HG03457 (cell line): ENCODE measurements around the gene IL34.

Source experiments
- ATAC-seq: cut with Tn5 transposase; IDR thresholded peaks from one replicate; pipeline ENCODE4 v1.9.1; 2021; ENCODE audit warnings: moderate number of reproducible peaks; ENCODE audit not compliant: unreplicated experiment

The IL34 gene

DNA sequence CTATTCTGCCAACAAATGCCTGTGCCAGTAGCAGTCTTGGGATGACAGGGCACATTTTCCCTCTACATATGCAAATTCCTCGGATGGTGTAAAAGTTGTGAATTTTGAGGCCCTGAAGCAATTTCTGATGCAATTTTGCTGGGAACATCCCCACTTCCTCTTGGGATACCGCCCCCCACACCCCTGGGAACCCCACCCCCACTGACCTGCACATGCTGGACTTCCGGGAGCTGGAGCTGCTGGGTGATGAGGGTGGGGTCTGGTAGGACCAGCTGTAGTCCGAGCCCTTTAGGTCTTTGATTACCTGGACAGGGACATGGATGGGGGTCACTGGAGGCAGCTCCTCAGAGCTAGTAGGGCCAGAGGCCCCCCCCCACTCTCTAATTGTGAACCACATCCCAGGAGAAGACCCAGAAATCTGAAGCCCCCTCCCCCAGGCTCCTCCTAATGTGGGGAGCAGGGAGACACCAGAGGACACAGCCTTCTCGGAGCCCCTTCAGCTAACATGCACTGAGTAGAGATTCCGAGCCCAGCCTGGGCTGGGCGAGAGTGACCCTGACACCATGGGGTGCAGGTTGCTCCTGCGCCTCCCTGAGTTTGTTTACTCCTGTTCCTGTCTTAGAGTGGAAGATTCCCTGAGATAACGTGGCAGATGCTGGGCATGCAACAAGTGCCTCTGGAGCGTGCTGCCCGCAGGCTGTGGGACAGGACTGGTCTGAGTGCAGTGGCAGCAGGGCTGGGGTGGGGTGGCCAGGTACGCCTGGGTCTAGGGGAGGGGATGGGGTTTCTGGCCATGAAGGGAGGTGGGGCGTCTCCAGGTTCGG lies 30.5 kb downstream of the IL34 start:
- ATAC-seq: no peak

DNA sequence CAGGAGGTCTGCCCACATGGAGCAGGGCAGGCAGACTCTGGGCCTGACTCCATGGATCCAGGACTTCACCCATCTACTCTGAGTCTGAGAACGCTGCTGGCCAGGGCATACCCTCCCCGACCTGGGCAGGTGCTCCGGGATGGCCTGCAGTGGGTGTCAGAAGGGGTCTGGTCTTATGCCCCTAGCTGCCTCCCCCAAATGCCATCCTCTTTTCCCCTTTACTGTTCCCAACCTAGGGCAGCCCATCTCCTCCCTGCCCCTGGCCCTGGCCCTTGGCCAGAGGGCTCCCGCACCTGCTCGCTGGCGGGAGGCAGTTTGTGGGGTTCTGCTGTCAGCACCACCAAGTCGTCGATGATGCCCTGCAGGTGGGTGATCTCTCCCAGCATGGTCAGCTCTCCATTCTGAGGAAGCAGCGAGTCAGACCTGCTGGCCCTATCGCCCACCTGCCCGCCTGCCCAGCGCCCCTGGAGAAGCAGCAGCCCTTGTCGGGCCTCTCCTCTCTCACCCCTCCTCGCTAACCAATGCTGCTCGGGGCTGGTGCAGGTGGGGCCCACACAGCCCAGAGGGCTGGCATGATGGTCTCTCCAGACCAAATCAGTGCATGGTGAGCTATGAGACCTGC lies 31.3 kb downstream of the IL34 start:
- no peak for ATAC-seq

DNA sequence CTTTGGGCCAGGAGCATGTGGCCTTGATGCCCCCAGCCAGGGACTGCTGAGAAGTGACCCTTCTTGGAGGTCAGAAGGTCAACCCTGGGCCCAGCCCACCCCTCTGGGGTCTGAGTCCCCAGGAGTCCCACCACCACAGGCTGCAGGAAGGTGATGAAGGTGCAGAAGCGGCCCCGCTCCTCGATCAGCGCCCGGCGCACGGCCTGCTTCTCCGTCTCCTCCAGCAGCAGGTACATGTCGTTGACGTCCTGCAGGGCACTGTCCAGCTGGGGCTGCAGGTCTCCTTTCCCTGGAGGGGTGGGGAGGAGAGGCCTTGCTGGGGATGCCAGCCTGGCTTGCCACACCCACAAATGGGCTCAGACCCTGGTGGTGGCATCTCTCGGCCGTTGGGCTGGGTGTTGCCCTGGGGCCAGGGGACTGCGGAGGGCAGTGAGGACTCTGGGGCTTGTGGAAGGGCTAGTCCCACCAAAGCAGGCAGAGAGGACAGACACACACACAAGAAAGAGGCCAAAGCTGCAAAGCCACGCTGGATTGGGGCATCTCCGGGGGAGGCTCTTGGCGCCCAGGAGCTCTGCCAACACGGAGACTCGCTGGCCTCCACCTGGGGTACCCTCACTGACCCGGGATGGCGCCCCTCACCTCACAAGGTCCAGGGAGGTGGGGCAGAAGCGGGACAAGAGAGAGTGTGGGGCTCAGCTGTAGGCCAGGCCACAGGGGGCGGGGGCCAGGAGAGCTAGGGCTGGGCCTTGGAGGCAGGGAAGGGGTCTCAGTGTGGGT lies 31.9 kb downstream of the IL34 start:
- ATAC-seq: no peak

DNA sequence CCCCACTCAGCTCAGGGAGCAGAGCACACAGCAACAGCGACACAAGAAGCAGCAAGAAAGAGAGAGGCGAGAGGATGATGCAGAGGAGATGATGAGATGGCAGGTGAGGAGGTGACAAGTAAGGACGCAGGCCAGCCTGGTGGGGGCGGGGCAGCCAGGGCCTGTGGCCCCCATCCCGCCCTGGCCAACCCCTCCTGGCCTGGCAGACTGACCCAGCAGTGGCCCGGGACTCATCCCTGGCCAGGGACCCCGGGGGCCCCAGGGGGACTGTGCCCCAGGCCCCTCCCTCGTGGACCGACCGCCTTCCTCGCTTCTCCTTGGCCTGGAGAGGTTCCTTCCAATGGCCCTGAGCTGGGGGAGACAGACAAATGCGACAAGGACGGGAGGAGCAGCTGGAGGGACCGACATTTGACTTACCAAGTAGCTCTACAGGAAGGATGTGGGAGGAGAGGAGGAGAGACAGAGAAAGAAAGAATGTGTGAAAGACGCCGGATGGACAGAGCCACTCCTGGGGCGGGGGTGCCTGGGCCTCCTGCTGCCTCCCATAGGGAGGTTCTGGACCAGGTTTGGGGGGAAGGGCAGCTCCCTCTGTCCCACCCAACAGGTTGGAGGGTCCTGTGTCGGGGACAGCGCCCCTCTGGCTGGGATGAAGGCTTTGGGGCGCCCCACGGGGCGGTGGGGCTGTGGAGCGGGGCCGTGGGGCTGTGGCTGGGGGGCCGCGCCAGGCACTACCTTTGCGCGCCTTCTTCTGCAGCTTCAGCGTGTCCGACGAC lies 32.7 kb downstream of the IL34 start:
- ATAC-seq: no peak

DNA sequence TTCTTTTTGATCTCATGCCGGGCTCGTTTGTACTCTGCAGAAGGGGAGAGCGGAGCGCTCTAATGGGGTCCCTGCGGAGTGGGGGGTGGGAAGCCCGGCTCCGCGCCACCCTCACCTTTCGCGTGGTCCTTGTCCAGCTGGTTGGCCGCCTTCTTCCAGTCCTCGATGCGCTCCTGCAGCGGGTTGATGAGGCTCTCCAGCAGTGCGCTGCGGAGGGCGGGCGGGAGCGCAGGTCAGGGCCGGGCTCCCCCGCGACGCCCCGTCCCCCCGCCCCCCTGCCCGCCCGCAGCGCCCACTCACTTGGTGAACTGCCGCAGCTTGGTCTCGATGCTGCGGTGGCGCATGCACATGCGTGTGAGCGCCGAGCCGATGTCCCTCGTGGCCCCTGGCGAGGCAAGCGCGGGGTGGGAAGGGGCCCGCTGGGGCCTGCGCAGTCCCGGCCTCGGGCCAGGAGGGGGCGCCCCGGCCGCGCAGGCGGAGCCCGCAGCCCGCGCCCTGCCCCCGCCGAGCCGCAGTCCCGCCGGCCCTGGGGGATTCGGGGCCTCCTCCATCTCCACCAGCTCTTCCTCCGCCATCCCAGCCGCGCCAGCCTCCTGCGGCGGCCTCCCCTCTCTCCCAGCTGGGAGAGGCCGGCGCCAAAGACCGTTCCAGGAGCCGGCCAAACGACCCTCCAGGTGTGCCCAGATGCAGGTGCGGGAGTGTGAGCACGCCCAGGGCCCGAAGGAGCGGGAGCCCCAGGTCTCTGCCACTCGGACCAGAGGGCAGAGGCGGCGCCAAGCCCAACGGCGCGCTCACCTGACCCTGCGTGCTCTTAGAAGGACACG lies 33.5 kb downstream of the IL34 start:
- ATAC-seq: no peak

DNA sequence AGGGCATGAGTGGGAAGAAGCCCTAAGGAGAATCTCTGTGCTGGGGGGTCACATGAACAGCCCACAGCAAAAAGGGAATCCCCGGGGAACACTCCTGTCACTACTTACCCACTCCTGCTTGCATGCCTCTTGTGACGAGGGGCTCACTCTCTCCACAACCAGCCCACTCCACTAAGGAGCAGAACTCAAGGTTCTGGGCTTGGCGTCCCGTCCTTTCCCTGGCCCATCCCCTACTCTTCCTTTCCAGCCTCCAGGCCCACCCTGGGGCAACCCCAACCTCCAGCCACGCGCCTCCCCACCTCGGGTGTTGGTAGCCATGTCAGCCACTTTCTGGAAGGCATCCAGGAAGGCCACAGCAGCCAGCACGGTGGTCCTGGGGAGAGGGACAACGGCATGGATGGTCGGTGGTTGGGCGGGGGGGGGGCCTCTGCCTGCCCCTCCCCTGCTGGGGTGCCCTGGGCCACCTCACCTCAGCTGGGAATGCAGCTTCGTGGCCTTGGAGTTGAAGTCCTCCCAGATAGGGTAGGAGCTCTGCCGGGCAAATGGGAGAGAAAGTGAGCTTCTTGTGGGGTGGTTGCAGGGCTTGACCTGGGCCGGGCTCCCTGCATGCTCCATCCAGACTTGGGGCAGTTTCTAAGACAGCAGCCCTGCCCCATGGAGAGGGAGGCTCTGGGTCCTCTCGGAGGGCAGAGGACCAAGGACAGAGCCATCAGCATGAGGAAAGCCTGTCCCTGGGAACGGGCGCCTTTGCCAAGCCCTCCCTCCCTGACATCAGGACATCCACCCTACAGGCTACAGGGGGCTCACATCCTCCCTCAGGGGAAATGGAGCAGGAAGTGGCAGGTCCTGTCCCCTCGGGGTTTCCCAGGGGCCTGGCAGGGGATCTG lies 34.4 kb downstream of the IL34 start:
- ATAC-seq: no peak

DNA sequence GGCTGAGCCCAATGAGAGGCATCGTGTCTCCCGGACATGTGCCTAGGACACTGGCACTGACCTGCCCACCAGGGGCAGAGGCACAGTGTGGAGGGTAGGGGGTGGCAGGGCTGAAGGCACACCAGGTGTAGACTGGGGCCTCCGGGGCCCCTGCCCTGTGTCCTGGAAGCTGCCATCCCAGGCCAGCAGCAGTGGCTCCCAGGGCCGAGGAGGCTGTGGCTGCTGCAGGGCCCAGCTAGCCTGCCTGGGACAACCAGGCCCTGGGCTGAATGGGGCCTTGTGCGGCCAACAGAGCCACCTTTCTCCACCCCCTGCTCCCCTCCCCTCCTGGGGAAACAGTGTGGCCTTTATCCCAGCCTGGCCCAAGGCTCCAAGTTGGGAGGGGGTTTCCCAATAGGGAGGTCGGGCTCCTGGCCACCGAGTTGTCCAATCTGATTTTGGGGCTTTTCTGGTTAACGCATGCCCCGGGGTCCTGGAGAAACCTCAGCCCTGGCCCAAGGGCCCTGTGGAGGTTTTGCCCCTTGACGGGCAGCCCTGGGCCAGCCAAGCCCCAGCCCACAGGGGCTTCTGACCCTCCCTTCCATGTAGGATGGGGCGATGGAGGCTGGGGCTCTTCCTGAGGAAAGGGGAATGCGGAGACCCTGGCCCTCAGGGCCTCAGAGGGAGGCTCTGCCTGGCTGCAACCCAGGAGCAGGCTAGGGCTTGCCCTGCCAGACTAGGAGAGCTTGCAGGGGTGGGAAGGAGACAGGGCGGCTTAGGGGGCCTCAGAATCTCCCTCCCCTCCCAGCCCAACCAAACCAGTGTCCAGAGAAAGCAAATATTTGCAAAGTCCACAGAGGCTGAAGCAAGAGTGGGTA lies 35.3 kb downstream of the IL34 start:
- ATAC-seq: no peak

DNA sequence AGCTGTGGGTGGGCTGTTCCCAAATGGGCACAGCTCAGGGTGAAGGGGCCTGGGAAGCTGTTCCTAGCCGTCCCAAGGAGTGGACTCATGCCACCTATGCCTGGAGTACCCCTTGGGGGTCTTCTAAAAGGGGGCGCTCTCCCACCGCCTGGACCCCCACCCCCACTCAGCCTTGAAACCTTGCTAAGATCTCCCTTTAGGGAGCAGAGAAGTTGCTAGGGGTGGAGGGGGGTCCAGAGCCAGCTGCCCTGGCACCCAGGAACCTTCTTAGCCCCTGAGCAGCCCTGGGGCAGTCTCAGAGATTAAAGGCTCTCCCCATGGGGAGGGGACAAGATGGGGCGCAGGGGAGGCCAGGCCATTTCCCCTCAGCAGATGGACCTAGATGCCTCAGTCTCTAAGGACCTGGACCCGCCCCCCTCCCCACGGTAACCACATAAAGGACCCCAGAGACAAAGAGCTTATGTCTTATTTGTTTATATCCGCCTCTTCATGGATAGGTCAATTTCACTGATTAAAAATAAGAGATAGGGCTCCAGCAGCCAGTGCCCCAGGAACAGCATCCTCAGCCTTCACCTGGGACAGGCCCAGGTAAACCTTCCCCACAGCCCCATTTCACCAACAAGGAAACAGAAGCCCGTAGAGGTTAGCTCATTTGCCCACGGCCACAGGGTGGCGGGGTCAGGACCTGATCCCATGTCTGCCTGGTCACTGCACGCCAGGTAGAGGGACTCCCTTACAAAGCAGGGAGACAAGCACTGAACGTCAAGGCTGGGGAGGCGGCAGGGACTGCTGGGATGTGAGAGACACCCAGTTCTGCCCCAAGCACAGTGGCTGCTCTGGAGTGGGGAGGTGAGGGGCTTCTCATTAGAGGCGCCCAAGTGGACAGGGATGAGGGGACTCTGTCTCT lies 36.1 kb downstream of the IL34 start:
- ATAC-seq: no peak

DNA sequence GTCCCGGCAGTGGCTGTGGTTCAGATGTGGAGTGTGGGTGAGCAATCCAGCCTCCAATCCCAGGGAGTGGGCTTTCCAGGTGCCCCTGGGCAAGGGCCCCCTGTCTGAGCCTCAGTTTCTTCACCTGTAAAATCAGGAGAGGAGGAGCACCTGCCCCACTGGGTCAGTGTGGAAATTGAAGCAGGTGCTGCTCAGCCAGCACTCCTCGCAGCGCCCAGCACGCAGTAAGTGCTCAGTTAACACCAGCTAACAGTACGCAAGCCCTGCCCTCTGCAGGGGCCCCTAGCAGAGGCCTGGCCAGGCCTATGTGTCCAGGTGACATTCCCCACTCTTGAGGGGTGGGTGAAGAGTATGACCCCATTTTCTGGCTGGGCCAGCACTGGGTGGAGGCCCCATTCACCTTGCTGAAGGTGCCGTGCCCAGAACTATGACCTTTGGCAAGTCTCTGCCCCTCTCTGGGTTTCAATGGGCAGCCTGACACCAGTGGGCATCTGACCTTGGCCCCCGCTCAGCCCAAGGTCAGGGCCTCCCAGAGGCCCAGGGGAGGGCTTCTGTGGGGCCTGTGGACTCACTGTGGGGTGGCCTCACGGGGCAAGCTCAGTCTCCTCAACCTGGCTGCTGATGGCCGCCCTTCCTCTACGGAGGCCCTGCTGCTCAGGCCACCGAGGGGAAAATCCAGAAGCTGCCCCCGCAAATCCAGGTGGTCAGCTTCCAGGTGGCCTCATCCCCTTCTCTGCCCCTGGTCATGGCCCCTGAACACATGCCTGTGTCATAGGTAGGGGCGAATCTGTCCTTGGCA lies 37.0 kb downstream of the IL34 start:
- no peak for ATAC-seq

DNA sequence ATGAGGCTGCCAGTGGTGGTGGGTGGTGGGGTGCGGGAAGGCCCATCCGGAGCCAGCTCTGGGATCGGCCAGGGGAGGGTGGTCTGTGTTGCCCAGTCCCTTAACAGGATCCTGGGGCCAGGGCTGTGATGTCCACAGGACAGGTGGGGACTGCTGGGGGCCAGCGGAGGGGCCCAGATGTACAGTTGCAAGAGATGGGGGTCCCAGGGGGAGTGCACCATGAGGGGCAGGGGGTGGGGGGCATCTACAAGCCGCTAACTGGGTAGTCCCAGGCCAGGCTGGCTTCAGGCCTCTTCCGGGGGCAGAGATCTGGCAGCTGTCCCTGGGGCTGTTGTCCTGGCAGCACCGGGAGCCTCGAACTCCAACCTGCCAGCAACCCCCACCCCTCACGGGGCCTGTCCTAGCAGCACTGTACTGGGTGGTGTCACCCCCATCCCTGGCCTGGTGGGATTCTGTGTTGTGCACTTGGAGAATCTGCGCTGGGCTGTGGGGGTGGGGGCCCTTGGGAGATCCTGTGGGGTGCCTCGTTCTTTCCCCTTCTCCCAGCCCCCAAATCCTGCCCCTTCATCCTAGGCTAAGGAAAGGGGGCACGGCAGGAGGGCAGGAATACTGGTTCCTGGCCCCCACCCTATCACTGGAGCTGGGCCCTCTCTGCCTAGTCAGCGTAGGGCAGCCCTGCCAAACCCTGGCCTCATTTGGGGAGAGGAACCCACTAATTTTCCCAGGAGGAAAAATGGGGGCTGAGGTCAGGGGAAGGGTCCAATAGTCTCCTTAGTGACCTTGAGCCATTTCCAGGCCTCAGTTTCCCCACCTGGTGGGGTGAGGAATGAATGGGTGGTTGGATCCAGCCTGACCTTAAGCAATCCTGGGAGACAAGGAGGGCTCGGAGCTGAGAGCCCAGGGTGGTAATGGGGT lies 38.0 kb downstream of the IL34 start:
- no peak for ATAC-seq

DNA sequence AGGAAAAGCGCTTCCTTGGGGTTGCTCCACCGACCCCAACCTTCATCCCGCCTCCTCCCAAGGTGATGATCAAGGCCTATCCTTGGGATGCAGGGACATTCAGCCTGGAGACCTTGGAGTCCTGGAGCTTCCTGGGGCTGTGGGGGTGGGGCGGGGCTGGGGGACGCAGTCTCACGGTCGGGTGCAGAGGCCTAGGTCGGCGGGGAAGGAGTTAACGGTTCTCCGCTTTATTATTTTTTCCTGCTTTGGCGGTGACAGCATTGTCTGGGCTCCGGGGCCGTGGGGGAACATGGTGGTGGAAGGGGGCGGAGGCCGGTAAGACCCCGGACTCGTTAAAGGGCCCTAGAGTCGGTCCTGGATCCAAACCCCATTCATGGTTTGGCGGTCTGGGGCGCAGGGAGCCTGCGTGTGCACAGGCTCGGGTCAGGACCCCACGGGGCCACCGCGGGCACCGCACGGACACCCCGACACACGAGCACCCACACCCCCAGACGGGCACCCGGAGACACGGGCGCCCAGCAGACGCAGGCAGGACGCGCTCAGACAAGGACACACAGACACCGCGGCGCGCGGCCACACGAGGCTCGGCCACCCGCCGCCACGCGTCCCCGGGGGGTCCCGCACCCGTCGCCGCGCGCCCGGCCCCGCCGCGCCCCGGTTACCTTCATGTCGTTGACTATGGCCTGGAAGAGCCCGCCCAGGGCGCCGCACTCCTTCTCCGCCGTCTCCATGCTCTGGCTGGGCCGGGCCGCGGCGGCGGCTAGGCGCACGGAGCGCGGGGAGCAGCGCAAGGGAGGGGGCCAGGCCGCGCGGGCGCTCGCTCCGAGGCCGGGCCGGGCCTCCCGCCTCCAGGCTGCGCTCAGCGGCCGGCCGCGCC lies 38.9 kb downstream of the IL34 start:
- no peak for ATAC-seq

DNA sequence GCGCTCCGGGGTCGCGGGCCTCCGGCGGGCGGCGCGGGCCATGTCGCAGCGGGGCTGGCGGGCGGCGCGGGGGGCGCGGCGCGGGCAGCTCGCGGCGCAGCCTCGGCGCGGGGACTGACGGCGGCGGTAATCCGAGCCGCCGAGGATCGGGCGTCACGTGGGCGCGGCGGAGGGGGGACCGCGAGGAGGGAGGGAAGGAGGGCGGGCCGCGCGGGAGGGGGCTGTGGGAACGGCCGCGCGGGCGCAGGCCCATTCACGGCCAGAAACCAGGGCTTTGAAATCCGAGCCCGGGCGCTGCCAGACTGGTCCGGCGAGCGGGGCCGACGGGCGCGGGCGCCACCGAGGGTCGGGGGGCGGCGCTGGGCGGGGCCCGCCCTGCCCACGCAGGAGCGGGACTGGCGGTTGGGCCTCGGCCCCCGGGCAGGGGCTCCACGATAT lies 39.6 kb downstream of the IL34 start, which contains the start of gene MTSS2:
TSS of gene MTSS2 (minus strand) at position 116 of the 438 bp plus-strand sequence. CDS start 262 bp downstream, outside the sequence.
- ATAC-seq: no peak

DNA sequence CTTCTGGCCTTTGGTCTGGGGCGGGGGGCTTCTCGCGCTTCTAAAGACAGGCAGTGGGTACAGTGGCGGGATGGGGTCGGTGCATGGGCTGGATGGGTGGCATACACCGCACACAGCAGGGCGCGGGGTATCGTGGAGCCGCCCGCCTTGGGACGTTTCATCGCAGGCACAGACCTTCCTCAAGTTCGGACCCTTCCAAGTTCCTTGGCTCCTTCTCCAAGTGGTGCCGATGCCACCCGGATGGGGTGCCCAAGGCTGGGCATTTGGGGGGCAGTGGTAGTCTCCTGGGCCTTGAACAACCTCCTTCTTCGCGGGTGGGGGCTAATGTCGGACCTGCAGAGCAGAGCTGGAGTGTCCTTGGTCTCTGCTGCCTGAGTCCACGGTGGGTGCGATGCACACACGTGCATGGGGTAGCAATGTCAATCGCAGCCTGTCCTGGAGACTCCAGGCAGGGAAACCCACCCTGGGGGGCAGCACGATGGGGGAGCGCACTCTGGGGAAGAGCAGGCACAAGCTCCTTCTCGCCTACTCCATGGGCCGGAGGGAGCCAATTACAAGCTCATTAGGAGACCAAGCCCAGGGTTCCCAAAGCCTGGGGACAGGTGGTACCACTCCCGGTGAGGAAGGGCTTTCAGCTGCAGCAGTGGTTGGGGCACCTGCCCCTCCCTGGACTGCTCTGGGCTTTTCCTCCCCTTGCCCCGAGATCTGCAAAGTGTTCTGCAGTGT lies 40.2 kb downstream of the IL34 start:
- no peak for ATAC-seq

DNA sequence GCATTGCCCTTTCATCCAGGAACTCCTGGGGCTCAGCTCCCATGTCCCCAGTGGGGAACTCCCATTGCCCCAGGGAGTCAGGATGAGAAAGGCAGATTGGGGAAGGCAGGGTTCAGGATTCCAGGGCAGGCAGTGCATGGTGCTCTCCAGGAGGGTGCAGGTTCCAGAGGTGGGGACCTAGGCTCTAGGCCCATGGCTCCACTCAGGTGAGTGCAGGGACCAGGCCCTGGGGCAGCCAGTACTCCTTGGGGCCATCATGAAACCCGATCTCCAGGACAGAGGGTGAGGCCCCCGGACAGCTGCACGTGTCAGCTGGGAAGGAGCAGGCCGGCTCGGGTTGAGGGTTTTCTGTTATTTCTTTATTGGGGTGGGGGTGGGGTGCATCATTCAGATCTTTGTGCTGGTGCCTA lies 40.7 kb downstream of the IL34 start:
- no peak for ATAC-seq
